H1 (cell line): ENCODE data around the gene ADCY9. TPM values are rescaled to one million over a fixed set of nuclear protein-coding genes. Genes with fewer than 3 reads are reported as not detected.

Experiments
- MAX ChIP-seq: IDR thresholded peaks from 2 replicates; pipeline ENCODE4 v1.6.1; 2012; ENCODE audit warnings: inconsistent platforms
- POLR2AphosphoS5 ChIP-seq: IDR thresholded peaks from 2 replicates; pipeline ENCODE4 v1.6.1; 2011; ENCODE audit warnings: low read depth, low read length
- RFX5 ChIP-seq: IDR thresholded peaks from 2 replicates; pipeline ENCODE4 v1.6.1; 2011; ENCODE audit warnings: low read depth, low read length, improper control_type of control experiment, borderline replicate concordance
- polyA plus RNA-seq, 7 experiments: library from polyadenylated mRNA; depleted of rRNA in 3 of 7; stranded (reverse) in 5 of 7; unstranded in 2 of 7; fragments of >200 nt in 5 of 7; fragments of 200-250 nt in 2 of 7; gene quantifications; 1 replicate in 5 of 7; 2 replicates in 1 of 7; 4 replicates in 1 of 7; pipeline versions ENCODE4 v1.2.1 to v1.2.3, GENCODE V29; 2011 to 2013; ENCODE audit warnings: missing spikeins in 2 of 7, mixed read lengths in 2 of 7
- total RNA-seq: library from RNA; stranded (reverse); fragmentation: NEBNext Ultra II Directional; extraction: Animal tissue kit (Norgen Biotek cat#: 25700); gene quantifications from 2 replicates; pipeline ENCODE4 v1.2.1, GENCODE V29; 2021

Gene ADCY9
- total and polyA plus RNA-seq, 2 of the 8 experiments (the other 6 are each of a cell fraction or from before 2014, with no cell fraction given): 5.4 to 13.1 TPM

GRCh38 chr16:4110065-4110464, 6.2 kb downstream of the ADCY9 start (continued):
- TF ChIP-seq RFX5: no peak
- no peak for TF ChIP-seq MAX
- no peak for TF ChIP-seq POLR2AphosphoS5
